Choroid plexus epithelial cell (primary cell): ENCODE measurements around the gene EPHA1.

Experiments
- DNase-seq: peaks from one replicate; pipeline ENCODE4 v3.0.0-alpha.2; 2010; ENCODE audit warnings: low read depth
- H3K4me3 ChIP-seq: 2 replicates; pipeline ENCODE4 v1.5.1; 2011; ENCODE audit warnings: low read depth, mild to moderate bottlenecking, control low read depth, low read length, moderate library complexity
- TF ChIP-seq, protein P1 (sequence below): conservative IDR thresholded peaks from 2 replicates; pipeline ENCODE4 v1.5.1; 2011; ENCODE audit warnings: low read depth, mild to moderate bottlenecking, control low read depth, inconsistent platforms, low read length, moderate library complexity

EPHA1 gene

GRCh38 chr7:143358626-143359025 is 50.0 kb downstream of the EPHA1 start:
- TF ChIP-seq, protein P1, sequence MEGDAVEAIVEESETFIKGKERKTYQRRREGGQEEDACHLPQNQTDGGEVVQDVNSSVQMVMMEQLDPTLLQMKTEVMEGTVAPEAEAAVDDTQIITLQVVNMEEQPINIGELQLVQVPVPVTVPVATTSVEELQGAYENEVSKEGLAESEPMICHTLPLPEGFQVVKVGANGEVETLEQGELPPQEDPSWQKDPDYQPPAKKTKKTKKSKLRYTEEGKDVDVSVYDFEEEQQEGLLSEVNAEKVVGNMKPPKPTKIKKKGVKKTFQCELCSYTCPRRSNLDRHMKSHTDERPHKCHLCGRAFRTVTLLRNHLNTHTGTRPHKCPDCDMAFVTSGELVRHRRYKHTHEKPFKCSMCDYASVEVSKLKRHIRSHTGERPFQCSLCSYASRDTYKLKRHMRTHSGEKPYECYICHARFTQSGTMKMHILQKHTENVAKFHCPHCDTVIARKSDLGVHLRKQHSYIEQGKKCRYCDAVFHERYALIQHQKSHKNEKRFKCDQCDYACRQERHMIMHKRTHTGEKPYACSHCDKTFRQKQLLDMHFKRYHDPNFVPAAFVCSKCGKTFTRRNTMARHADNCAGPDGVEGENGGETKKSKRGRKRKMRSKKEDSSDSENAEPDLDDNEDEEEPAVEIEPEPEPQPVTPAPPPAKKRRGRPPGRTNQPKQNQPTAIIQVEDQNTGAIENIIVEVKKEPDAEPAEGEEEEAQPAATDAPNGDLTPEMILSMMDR: no peak
- no peak overlapping the region for H3K4me3 ChIP-seq
- DNase-seq: no peak

- no peak for DNase-seq
- TF ChIP-seq, protein P1: no peak
- no peak overlapping the region for H3K4me3 ChIP-seq
Observed at GRCh38 chr7:143356414-143357050, 52.1 kb downstream of the EPHA1 start.

DNA sequence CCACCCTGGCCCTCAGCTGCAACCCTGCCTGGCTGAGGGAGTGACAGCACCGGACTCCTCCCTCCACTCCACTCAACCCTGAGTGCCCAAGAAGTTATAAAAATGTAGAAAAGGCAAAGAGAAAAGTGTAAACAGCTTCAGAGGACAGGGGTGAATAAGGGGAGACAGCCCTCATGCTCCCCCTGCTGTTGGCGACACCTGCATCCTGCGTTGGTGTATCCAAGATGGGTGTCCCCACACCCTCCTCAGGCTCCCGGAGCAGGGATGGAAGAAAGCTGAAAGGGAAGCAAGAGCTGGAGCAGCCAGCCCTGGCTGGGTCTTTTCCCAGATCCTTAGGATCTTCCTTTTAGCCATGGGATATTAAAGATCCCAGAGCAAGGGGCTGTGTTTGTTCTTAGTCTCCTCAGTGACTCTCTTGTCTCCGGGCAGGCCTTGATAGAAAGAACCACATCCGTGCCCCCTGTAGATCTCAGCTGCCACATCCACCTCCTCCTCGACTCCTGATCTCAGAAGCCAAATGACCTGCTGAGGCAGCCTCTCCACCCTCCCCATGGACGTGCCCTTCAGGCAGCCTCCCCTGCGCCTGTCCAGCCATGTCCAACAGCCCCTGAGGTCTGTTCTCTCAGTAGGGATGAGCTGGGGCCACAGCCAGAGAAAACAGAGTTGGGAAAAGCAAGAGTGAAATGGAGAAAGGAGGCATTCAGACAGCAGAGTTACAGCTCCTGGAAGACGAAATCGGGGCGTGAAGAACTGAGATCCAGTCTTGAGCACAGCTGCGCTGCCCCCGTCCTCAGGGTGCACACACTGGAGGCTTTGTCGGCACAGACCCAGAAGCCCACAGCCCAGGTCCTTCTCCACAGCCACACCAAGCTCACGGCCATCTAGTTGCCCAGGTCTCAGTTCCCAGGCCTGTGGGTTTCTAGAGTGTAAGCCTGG is 52.9 kb downstream of the EPHA1 start:
- DNase-seq: peak; percentile 47
- no peak overlapping the region for H3K4me3 ChIP-seq
- TF ChIP-seq, protein P1: peak; percentile 31

DNA sequence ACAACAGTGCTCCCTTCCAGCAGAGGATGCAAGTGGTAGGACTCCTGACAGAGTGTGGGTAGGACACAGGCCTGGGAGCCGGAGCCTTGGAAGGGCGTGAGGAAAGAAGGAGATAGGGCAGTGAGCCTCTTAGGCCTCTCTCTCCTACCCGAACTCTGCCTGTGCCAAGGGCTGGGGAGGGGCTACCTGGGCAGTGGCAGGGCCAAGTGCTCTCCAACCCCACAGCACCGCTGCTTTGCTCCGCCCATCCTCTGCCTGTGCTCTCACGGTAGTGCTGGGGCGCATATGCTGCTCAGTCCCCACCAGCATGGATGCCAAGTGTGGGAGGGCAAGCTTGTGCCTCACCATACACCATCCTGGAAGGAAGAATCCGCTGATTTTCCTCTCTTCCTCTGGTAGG is 53.7 kb downstream of the EPHA1 start:
- DNase-seq: no peak
- TF ChIP-seq, protein P1: no peak
- no peak overlapping the region for H3K4me3 ChIP-seq

- no peak for DNase-seq
- TF ChIP-seq, protein P1: no peak
- H3K4me3 ChIP-seq: no peak overlapping the region
Observed at GRCh38 chr7:143354376-143354775, 54.3 kb downstream of the EPHA1 start.

DNA sequence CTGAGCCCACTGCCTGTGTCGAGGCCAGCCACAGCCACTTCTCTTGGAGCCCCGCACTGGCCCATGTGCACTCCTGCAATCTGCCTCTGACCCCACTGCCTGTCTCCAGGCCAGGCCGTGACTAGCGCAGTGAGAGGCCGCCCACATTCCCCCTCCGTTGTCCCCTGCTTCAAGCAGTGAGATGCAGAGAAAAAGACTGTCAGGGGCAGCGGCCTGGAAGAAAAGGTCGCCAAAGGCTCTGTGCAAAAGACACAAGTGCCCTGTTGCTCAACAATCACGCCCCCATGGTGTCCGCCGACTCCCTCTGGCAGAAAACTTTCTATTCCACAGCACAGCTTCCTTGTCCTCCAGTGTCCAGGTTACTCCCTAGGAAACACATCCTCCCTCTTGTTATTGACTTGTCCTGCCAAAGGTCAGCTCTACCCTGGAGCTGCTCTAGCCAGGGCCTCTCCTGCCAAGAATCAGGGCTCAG is 56.1 kb downstream of the EPHA1 start:
- no peak for DNase-seq
- TF ChIP-seq, protein P1: no peak
- no peak overlapping the region for H3K4me3 ChIP-seq
